Ishikawa (cell line): ENCODE data around the gene C11orf52.

Experiments used
- CEBPB ChIP-seq: IDR thresholded peaks from 2 replicates; pipeline ENCODE4 v1.6.1; 2012
- CREB1 ChIP-seq: IDR thresholded peaks from 2 replicates; pipeline ENCODE4 v1.6.1; 2012; ENCODE audit warnings: low read depth
- EGR1 ChIP-seq: IDR thresholded peaks from 2 replicates; pipeline ENCODE4 v1.6.1; 2012
- EP300 ChIP-seq: IDR thresholded peaks from 2 replicates; pipeline ENCODE4 v1.6.1; 2012; ENCODE audit warnings: borderline replicate concordance
- FOXM1 ChIP-seq: IDR thresholded peaks from 2 replicates; pipeline ENCODE4 v1.6.1; 2012; ENCODE audit warnings: low read depth, borderline replicate concordance
- MAX ChIP-seq: IDR thresholded peaks from 2 replicates; pipeline ENCODE4 v1.6.1; 2012
- NFIC ChIP-seq: IDR thresholded peaks from 2 replicates; pipeline ENCODE4 v1.6.1; 2012
- RAD21 ChIP-seq: IDR thresholded peaks from 2 replicates; pipeline ENCODE4 v1.6.1; 2012; ENCODE audit warnings: low read depth
- REST ChIP-seq: IDR thresholded peaks from 2 replicates; pipeline ENCODE4 v1.6.1; 2012; ENCODE audit warnings: low read depth, mild to moderate bottlenecking
- TAF1 ChIP-seq: IDR thresholded peaks from 2 replicates; pipeline ENCODE4 v1.6.1; 2012; ENCODE audit warnings: low read depth, mild to moderate bottlenecking
- TCF12 ChIP-seq: IDR thresholded peaks from 2 replicates; pipeline ENCODE4 v1.6.1; 2012; ENCODE audit warnings: low read depth
- TEAD4 ChIP-seq: IDR thresholded peaks from 2 replicates; pipeline ENCODE4 v1.6.1; 2012
- USF1 ChIP-seq: IDR thresholded peaks from 2 replicates; pipeline ENCODE4 v1.6.1; 2012
- YY1 ChIP-seq: IDR thresholded peaks from 2 replicates; pipeline ENCODE4 v1.6.1; 2012; ENCODE audit warnings: low read depth
- ZBTB7A ChIP-seq: IDR thresholded peaks from 2 replicates; pipeline ENCODE4 v1.6.1; 2012; ENCODE audit warnings: low read depth

The C11orf52 gene

GRCh38 chr11:111918390-111919256 is at the start of gene C11orf52:
TSS of gene C11orf52 (plus strand) at chr11:111918913. CDS start at chr11:111918973, 60 bp downstream.
- no peak; the same call in 1 of the 2 replicates for TF ChIP-seq CEBPB
- peak; percentile 50 for TF ChIP-seq MAX
- no peak for TF ChIP-seq RAD21
- TF ChIP-seq NFIC: peak; percentile 57
- TF ChIP-seq TCF12: peak; percentile 70; the same call in 1 of the 2 replicates
- peak; percentile 61; the same call in 1 of the 2 replicates for TF ChIP-seq EP300
- peak; percentile 36; the same call in 1 of the 2 replicates for TF ChIP-seq TEAD4

GRCh38 chr11:111870113-111870512 is 48.6 kb upstream of the C11orf52 start:
- TF ChIP-seq FOXM1 (no peak), CEBPB (no peak), ZBTB7A (no peak), RAD21 (no peak), USF1 (no peak), REST (no peak), NFIC (no peak), YY1 (no peak), TAF1 (no peak), CREB1 (no peak), MAX (no peak), EP300 (no peak), TEAD4 (no peak)

GRCh38 chr11:111870522-111870885 is 48.2 kb upstream of the C11orf52 start:
- no peak for TF ChIP-seq MAX
- TF ChIP-seq TEAD4: no peak
- TF ChIP-seq ZBTB7A: no peak
- TF ChIP-seq CEBPB: no peak
- TF ChIP-seq TAF1: no peak
- no peak for TF ChIP-seq YY1
- TF ChIP-seq EGR1: no peak
- no peak for TF ChIP-seq RAD21
- no peak for TF ChIP-seq TCF12
- no peak for TF ChIP-seq CREB1
- no peak for TF ChIP-seq REST
- TF ChIP-seq USF1: no peak
- TF ChIP-seq EP300: no peak

GRCh38 chr11:111870886-111871692 is 47.6 kb upstream of the C11orf52 start, which contains the start of gene ALG9:
TSS of gene ALG9 (minus strand) at chr11:111871581. CDS start at chr11:111871482, 99 bp downstream.
- TF ChIP-seq FOXM1 (no peak), YY1 (peak; percentile 81), EGR1 (no peak), TAF1 (peak; percentile 30; the same call in 1 of the 2 replicates), MAX (no peak), ZBTB7A (peak; percentile 66; the same call in 1 of the 2 replicates)

- TF ChIP-seq YY1: no peak
- TF ChIP-seq EP300: no peak
- no peak for TF ChIP-seq EGR1
- TF ChIP-seq MAX: no peak
- no peak for TF ChIP-seq CEBPB
Observed at GRCh38 chr11:111871693-111872161, 47.0 kb upstream of the C11orf52 start.
